Bone marrow (tissue), 2 donors: ENCODE results near the gene GLI2.

ENCODE experiments used
- DNase-seq, 2 donors: peaks; one replicate each; lab custom pipeline; 2025; lab: John Stamatoyannopoulos, UW

The GLI2 gene

GRCh38 chr2:120735746-120736170 lies at the start of gene GLI2:
Gene GLI2, plus strand, starts transcription at chr2:120735868. Its CDS starts 61,453 bp downstream, at chr2:120797321.
- peak in 1 of 2 donors; percentile 57 for DNase-seq

GRCh38 chr2:120685974-120686297 lies 49.7 kb upstream of the GLI2 start:
- no peak for DNase-seq

- DNase-seq: no peak
Observed at GRCh38 chr2:120686511-120687168, 49.0 kb upstream of the GLI2 start.

- DNase-seq: no peak
Observed at GRCh38 chr2:120687210-120687609, 48.5 kb upstream of the GLI2 start.

GRCh38 chr2:120690521-120690920 lies 45.1 kb upstream of the GLI2 start:
- DNase-seq: no peak

GRCh38 chr2:120691410-120691809 lies 44.3 kb upstream of the GLI2 start:
- DNase-seq: no peak

GRCh38 chr2:120692691-120693090 lies 43.0 kb upstream of the GLI2 start:
- no peak for DNase-seq

- no peak for DNase-seq
Observed at GRCh38 chr2:120693121-120693520, 42.5 kb upstream of the GLI2 start.

- no peak for DNase-seq
Observed at GRCh38 chr2:120694034-120694433, 41.6 kb upstream of the GLI2 start.

- DNase-seq: no peak
Observed at GRCh38 chr2:120697471-120697870, 38.2 kb upstream of the GLI2 start.

- DNase-seq: no peak
Observed at GRCh38 chr2:120699292-120699691, 36.4 kb upstream of the GLI2 start.

GRCh38 chr2:120700659-120701058 lies 35.0 kb upstream of the GLI2 start:
- no peak for DNase-seq

- DNase-seq: no peak
Observed at GRCh38 chr2:120701096-120701495, 34.6 kb upstream of the GLI2 start.

GRCh38 chr2:120701499-120701898 lies 34.2 kb upstream of the GLI2 start:
- DNase-seq: no peak

GRCh38 chr2:120702061-120702460 lies 33.6 kb upstream of the GLI2 start:
- DNase-seq: no peak

- DNase-seq: no peak
Observed at GRCh38 chr2:120702801-120703200, 32.9 kb upstream of the GLI2 start.

GRCh38 chr2:120703330-120703994 lies 32.2 kb upstream of the GLI2 start:
- DNase-seq: no peak

GRCh38 chr2:120704696-120705095 lies 31.0 kb upstream of the GLI2 start:
- no peak for DNase-seq

- DNase-seq: no peak
Observed at GRCh38 chr2:120707816-120708215, 27.9 kb upstream of the GLI2 start.

- DNase-seq: no peak
Observed at GRCh38 chr2:120708944-120709607, 26.6 kb upstream of the GLI2 start.

GRCh38 chr2:120709608-120710041 lies 26.0 kb upstream of the GLI2 start:
- no peak for DNase-seq

GRCh38 chr2:120710256-120710655 lies 25.4 kb upstream of the GLI2 start:
- no peak for DNase-seq

GRCh38 chr2:120711694-120712093 lies 24.0 kb upstream of the GLI2 start:
- no peak for DNase-seq
